HG02759 (cell line): Measurements from ENCODE around the gene MPEG1.
A peak's percentile ranks its signal among the peaks of the same experiment; 100 is the strongest.

Source experiments
- ATAC-seq: cut with Tn5 transposase; IDR thresholded peaks from one replicate; pipeline ENCODE4 v1.9.1; 2021; ENCODE audit warnings: mild to moderate bottlenecking, moderate library complexity; ENCODE audit not compliant: unreplicated experiment

MPEG1 gene

DNA sequence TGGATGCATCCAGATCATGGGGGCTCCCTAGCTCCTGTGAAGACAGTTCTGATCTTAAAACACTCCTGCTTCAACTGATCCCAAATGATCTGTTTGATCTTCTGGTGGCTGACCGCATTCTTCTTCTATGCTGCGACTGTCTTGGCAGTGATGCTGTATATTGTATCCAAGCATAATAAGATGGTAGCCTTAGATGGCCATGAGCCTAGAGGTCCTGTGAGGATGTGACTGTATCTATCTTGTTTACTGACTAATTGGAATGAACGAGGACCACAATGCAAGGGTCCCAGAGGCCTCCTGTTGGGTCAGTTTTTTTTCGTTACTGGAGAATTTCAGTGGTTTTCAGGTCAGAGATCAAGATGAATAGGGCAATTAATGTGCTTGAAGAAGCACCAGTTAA, 7.1 kb upstream of the MPEG1 start:
- ATAC-seq = no peak

DNA sequence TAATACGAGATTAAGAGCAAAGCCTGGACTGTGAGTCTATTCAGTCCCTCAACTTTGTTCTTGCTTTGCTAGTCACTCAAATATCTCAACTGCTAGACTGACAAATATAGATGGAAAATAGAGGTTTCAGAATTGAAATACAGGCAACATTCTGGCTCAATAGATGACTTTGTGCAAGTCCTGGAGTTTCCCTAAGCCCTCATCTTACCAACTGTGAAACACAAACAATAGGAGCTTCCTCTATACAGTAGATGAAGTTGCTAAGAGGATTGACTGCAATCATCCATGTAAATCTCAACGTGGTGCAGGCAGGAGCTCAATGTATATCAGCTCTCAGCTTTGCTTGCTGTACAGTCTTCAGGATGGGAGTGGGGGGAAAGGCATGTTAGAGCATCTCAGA, 6.2 kb upstream of the MPEG1 start:
- no peak for ATAC-seq

DNA sequence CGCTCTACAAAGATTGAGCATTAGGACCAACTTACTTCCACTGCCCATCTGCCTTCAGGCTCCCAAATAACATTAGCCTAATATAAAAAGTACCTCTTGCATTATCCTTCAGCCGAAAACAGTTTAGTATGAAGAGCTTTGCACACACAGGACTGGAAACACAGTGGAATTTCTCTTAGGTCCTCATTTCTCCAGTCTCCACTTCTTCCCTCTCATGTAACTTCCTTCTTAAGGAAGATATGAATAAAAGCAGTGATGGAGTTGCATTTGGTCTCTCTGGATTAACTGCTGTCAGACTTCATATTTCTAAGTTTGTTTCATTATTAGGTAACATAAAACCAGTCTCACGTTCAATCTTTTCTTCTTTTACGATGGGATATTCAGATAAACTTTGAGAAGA, 5.6 kb upstream of the MPEG1 start:
- no peak for ATAC-seq

DNA sequence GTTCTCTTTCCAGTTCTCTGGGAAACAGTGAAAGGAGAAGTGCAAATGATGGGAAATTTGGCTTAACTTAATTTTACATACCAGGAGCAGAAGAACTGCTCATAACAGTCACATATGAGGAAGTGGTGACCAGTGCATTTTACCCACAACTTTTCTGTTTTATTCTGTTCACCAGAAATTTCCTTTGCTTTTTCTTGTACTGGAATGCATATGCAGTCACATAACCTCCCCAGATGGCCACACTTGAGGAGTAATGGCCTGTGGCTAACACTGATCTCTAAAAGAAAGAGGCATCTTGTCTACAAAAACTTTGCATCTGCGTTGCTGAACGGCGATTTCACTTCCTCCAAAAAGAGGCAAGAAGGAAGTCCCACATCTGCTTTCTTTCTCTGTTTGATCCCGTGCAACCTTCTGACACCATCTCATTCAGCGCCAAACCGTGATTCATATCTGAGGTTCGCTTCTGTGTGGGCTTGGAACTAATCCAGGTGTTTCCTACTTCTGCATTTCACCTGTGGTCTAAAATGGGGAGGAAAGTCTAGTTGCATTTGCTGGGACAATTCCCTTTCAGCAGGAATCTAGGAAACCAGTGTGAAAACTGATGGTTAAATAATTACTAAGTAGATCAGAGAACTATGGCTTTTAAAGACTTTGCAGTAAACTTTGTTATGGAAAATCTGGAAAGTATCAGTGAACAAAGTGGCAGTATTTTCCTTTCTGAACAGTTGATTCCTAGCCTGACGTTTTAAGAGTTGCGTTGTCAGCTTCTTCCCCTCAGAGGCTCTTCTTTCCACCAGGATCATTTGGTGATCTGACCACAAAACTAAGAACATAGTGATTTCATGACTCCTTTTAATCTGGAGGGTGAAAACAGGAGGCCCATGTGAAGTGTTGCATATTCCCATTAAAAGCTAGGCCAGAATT, 4.2 kb upstream of the MPEG1 start:
- peak; percentile 85 for ATAC-seq

DNA sequence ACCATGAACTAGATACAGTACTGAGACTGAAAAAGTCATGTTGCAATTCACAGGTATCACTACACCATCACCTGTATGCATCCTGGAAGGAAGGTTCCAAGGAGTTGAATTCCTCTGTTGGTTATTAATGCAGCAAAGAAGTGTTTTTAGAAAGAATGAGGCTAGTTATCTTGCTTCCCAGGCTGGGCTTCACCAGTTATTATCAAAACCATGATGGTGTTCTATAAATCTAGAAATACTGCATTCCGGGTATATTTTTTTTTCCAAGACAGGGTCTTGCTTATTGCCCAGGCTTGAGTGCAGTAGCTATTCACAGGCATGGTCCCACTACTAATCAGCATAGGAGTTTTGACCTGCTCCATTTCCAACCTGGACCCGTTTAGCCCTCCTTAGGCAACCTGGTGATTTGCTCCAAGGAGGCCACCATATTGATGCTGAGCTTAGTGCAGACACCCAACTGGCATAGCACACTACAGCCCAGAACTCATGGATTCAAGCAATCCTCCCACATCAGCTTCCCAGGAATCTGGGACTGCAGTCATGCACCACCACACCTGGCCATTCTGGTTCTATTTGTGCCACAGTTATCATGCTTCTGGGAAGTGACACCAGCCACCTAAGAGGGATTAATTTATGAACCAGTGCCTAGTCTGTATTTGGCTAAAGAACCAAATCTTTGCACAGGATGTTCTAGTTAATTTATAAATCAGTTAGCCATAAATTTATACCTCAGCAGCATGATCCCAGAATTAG, 1.6 kb upstream of the MPEG1 start:
- ATAC-seq = no peak

DNA sequence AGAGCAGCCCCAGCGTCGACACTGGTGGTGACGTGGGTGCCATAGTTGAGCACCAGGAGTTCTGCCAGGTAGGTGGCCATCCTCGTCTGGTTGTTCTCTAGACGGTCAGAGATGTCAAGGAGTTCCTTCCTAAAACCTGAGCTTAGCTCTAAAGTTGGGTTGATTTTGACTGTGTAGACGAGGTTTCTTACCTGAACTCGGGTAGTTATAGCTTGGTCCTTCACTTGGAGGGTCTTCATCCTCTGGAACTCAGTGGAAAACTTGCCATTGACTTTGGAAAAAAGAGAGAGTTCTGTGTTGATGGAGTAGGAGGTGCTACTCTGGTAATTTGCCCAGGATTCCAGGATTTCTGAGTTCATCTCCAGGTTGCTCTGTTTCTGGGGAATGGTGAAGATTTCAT, 505 bp downstream of the MPEG1 start:
- ATAC-seq = no peak

DNA sequence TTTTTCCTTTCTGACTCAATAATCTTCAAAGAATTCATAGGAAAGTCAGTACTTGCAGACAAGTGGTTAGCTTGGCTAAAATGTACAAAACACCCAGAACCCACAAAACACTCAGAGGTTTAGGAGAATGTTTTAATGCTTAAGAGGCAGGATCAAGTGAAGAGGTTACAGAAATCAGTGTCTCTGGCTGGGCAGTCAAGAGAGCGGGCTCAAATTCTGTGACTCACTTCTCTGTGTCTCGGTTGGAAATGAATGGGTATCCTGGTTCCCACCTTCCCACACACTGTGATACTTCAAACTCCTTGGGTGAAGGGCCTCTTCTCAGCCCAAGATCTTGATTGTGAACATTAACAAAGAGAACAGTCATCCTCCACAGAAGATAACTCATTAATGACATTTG, 3.8 kb downstream of the MPEG1 start:
- no peak for ATAC-seq

DNA sequence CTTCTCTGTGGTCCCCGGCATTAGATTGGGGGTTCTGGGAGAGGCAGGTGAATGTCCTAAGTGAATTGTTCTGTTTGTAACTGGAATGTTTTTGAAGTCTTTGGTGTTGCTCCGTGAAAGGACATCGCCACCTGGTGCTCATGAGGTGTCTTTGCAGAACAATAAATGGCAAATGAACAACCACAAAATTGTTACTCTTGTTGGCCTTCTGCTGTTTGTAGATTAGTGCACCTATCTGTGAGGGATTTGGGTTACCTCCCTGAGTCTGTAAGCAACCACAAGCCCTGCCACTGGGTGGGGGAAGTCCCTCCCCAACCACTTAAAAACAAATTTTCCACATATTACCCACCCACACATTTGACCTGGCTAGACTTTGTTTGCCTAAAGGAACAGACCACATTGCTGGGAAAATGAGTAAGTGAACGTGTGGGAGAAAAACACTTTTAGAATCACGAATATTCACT, 4.7 kb downstream of the MPEG1 start:
- peak; percentile 75 for ATAC-seq

DNA sequence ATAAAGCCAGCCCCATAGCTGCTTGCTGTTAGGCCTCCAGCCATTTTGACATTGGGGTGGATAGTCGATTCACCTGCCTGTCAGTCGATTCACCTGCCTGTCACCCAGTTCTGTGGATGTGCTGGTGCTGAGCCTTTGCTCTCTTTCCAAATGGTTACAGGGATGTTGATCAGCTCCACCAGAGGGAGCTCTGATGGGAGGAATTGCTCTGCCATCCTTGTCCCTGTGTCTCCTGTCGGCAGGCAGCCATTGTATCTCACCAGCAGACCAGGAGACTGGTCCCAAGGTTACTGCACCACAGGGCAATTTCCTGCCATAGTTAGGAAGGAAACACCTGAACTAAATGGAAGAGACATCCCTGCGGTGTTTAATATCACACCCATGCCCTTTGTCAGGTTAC, 6.1 kb downstream of the MPEG1 start:
- ATAC-seq = no peak

DNA sequence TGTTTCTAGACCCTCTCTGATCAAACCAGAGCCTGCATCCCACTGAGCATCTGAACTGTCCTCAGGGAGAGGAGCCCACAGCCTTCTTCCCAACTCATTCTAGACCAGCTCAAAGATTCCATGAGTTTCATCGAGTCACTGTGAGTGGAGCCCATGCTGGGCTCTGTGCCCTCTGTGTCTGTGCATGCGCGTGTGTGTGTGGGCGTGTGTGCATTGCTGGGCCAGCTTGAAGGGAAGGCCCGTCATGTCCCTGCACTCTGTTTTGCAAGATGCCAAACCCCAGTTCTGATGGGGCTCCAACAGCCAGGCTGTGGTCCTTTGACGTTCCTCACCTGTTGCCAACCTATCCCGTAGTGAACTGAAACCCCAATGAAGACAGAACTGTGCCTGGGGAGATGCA, 7.1 kb downstream of the MPEG1 start:
- ATAC-seq = no peak

DNA sequence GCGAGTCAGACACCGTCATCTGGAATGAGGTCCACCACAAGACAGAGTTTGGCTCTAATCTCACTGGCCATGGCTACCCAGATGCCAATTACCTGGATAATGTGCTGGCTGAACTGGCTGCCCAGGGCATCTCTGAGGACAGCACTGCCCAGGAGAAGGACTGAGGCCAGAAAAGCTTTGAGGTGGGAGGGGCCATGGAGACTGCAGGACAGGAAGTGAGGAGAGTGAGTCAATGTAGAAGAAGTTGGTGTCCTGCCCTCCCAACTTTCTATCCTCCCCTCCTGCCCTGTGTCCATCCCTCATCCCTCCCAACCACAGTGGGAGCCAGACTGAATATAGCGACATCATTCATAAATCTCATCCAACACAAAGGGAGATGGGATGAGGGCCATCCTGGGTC, 8.0 kb downstream of the MPEG1 start:
- ATAC-seq = no peak

DNA sequence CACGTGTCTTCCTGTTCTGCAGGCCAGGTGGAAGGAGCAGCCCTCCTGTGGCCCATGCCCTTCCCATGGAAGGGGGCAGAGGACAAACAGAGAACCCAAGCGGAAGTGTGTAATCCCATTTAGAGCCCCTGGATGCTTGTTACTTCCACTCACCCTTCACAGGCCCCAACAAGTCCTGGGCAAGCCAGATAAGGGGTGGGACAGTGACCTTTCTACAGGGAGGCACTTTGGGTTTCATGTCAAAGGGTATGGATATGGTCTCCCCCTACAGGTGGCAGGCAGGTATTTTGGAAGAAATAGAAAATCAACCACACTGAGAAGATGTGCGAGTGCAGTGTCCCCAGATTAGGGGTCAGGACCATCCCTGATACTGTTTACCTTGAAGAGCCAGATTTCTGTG, 11.4 kb downstream of the MPEG1 start:
- no peak for ATAC-seq

DNA sequence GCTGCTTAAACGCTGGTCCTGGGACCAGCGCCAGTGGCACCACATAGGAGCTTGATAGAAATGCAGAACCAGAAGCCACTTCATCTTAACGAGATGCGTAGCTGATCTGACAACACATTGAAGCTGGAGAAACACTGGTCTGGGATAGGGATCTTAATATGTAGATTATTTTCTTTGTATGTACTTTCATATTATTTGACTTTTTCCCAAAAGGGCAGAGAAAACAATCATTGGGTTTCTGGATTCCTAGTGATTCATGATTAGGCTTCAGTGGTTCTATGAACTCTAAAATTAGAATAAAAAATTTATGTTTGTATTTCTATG, 12.3 kb downstream of the MPEG1 start:
- no peak for ATAC-seq

DNA sequence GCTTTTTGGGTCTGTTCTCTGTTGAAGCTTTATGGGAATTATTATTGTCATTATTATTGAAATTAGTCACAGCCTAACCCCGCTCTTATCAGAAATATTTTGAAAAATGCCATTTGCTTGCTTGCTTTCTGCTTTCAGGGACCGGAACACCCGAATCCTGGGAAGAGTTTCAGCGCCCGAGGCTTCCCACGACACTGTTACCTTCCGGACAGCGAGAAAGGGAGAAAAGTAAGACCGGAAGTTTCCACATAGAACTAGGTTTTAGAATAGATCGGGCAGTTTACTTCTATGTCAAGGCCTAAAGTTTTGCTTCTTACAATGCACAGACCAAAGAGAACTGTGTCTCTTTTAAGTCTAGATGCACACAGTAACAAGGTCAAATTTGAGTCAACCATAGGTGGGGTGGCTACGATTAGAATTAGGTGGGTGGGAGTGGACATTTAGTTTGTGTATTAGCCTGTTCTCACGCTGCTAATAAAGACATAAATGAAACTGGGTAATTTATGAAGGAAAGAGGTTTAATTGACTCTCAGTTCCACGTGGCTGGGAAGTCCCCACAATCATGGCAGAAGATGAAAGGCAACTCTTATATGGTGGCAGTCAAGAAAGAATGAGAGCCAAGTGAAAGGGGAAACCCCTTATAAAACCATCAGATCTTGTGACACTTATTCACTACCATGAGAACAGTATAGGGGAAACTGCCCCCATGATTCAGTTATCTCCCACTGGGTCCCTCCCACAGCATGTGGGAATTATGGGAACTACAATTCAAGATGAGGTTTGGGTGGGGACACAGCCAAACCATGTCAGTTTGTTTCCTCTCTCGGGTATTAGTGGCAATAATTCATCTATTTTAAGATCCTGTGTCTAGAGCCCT, 12.9 kb downstream of the MPEG1 start:
- ATAC-seq = peak; percentile 69

DNA sequence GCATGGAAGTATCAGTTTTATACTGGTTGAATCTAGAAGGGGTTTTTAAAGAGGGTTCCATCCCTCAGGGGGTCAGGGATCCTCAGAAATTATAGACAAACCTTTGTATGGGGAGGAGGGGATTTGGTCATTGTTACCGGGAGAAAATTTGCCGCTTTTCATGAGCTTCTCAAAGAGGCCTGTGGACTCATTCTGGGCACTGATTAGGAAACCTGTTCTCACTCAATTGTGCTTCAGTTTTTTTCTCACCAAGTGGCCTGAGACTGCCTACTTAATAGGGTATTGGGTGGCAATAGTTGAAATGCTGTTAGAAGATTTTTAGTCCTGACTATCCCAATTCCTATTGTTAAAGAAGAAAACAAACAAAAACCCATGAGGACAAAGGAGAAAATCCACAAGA, 14.0 kb downstream of the MPEG1 start:
- no peak for ATAC-seq

DNA sequence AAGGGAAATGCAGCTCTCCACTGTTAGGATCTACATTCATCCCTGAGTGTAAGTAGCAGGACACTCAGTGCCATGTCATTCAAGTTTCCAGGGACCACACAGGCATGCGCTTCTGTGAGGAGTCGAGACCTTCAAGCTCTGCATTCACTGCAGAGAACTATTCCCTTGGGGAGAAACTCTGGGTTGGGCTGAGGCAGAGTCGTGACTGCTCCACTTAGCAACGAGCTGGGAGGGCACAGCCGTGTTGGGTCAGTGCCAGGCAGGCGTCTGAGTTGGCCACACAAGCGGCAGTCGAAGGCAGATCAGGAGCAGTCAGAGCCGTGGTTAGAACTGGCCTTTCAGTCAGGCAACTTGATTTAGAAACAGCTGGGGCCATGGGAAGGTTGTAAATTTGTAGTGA, 14.7 kb downstream of the MPEG1 start:
- no peak for ATAC-seq

DNA sequence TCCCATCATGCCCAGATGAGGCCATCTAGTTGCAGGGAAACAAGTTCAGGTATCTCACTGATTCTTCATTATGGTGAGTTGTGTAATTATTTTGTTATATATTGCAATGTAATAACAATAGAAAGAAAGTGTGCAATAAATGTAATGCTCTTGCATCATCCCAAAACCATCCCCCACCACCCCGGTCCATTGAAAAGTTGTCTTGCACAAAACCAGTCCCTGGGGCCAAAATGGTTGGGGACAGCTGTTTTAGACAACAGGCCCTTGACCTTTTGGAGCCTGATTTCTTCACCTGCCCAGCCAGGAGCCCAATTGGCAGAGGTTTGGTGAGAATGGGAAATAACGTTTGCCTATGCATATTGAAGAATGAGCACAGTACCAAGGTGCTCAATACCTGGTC, 15.9 kb downstream of the MPEG1 start:
- no peak for ATAC-seq

DNA sequence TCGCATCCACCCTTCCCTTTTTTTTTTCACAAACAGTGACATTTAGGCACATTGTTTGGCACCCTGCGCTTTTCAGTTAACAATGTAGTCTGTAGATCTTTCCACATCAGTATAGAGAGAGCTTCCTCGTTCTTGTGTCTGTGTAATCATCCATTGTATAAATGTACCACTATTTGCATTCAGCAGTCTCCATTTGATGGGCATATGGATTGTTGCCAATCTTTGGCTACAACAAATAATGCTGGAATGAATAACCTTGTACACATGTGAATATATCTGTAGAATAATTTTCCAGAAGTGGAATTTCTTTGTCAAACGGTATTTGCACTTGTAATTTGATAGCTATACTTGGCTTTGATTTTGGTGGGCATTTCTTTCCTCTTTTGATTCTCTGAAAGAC, 17.1 kb downstream of the MPEG1 start:
- no peak for ATAC-seq

DNA sequence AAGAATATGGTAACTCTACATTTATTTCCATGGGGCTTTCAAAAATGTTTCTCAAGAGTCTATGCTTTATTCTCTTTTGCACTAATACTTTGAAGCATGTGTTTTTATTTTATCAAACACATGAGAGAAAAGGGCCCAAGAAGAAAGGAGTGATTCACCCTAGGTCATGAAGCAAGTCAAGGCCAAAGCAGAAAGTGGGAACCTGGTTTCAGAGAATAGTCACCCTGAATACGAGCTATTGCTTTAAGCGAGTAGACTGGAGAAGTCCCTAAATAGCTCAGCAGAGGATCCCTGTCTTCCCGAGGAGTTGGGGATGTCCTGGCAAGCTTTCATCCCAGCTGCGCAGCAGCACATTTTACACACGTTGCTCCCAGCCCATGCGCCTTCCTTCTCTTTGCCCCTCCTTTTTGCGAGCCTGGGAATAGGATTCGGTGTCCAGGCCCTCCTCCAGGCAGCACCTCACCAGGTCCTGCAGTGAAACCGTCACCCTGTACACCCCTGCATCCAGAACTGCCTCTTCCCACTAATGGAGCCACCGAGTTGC, 19.1 kb downstream of the MPEG1 start:
- no peak for ATAC-seq

DNA sequence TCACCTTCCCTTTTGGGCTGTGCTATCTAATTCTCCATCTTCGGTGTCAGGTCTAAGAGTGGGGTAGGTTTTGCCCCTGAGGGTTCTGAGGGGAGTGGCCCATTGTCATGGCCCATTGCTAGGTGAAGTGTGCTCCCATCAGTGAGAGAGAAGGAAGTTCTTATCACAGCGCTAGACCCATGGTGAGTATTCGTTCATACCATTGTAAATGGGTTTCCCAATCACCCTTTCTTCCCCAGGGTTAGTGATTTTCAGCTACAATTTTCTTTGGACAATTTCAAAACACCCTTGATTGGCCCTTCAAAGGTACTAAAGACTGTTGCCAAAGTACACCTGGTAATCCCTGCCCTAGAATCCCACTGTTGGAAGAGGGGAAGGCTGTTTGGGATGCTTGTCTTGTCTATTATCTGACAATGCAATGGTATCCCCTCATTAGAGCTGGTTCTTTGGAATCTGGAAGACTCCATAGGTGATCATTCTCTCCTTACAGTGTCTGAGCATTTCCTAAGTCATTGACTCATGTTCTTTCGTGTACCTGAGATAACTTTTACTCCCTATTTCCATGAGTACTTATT, 20.2 kb downstream of the MPEG1 start:
- no peak for ATAC-seq

DNA sequence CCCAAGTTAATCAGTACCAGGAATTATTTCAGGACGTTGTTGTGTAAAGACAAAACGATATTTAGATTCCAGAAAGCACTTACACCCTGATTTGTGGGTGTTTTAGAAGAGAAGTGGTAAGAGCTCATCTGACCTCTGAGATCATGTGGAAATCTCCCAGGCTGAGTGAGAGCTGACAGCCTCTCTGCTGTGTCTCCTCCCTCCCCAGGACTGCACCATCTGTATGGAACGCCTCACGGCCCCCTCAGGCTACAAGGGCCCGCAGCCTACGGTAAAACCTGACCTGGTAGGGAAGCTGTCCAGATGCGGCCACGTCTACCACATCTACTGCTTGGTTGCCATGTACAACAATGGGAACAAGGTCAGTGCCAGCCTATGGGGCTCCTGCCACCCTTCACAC, 20.8 kb downstream of the MPEG1 start:
- no peak for ATAC-seq
